ENCODE data around the gene TFR2.
A peak's percentile ranks its signal among the peaks of the same experiment; 100 is the strongest.

TFR2 gene

GRCh38 chr7:100654908-100655831 is 13.8 kb upstream of the TFR2 start:
- no peak for DNase-seq (ENCODE audit: low spot score)

DNA sequence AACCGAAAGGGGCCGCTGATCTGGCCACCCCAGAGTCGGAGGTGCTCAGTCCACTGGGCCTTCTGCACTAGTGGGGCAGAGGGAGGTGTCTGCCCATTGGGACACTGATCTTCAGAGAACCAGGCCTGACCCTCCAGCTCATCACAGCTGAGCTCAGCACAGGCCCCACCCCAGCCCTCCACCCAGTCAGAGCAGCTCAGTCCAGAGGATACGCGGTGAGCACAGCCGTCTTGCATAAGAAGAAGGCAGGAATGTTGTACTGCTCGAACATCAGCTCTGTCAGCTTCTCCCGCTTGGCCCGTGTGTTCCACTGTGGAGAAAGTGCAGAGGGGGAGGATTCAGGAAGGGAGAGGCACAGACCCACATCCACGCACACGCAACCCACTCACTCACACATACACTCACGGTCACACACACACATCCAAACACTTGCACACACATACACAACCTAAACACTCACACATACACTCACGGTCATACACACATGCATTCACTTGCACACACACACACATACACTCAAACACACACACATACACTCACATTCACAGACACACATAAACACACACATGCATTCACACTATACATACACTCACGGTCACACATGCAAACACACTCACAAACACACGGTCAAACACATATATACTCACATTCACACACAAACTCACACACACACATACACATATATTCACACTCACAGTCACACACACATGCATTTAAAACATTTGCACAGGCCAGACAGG is 8.6 kb upstream of the TFR2 start:
- no peak for DNase-seq (ENCODE audit: low spot score)

DNA sequence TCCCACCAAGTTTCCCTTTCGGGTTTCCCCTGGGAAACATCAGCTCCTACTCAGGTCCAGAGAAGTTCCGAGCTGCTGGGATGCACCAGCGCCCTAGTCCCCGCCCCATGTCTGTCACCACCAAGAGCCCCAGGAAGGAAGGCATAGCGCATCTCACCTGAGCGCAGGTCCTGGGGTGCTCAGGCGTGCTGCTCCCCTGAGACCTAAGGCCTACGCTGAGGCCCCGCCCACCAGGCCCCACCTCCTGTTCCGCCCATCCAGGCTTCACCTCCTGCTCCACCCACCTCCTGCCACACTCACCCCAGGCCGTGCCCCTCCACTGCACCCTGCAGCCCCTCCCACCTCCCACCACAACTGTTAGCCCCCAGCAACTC is 1.2 kb upstream of the TFR2 start:
- DNase-seq (ENCODE audit: low spot score), result no peak

GRCh38 chr7:100641860-100642533 is 645 bp upstream of the TFR2 start:
- no peak for DNase-seq (ENCODE audit: low spot score)

DNA sequence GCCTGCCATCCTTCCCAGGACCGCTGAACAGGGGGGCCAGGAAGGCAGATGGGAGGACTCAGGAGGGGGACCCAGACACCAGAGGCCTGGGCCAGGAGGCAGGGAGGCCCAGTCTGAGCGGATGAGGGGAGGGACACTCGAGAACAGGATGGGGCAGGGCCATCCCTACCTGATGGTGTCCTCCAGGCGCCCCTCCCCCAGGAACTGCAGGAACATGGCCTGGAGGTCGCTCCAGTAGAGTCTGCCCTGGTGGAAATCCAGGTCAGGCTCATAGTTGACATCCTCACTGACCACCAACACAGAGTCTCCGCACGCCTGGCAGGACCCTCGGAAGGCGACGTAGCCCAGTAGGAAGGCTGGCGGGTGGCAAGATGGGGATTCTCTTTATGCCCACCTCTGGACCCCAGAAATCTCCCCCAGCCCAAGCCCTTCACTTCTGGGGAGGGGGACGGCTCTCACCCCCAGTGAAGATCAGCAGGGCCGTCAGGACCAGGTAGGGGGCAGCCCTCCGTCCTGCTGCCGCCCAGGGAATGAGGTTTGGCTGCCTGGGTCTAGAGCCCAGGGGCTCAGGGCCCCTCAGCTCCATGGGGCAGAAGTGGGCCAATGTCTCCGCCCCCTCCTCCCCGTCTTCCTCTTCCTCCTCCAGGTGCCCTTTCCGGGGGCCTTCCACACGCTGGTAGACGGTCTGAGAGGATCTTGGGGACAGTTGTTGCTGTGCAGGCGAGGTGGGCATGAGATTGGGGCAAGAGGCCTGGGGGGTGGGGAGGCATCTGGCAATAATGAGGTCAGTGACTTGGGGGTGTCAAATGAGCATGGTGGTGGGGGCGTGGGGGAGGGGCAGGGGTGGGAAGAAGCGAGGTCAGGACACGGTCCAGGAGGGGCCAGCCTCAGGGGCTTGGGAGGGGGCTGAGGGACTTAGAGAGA is 573 bp downstream of the TFR2 start:
- no peak for DNase-seq (ENCODE audit: low spot score)

DNA sequence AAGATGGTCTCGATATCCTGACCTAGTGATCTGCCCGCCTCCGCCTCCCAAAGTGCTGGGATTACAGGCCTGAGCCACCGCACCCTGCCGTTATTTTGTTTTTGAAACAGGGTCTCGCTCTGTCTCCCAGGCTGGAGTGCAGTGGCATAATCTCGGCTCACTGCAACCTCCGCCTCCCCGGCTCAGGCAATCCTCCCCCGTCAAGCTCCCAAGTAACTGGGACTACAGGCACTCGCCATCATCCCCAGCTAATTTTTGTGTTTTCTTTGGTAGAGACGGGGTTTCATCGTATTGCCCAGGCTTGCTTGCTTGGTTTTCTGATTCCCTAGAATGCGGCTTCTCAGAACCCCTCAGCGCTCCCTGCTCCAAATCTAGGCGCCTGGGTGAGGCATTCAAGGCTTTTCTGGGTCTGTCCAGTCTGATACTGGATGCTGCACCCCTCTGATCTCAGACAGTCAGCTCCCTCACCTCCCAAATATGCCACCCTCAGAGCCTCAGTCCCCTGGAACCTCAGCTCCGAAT is 1.3 kb downstream of the TFR2 start:
- DNase-seq (ENCODE audit: low spot score), result no peak

DNA sequence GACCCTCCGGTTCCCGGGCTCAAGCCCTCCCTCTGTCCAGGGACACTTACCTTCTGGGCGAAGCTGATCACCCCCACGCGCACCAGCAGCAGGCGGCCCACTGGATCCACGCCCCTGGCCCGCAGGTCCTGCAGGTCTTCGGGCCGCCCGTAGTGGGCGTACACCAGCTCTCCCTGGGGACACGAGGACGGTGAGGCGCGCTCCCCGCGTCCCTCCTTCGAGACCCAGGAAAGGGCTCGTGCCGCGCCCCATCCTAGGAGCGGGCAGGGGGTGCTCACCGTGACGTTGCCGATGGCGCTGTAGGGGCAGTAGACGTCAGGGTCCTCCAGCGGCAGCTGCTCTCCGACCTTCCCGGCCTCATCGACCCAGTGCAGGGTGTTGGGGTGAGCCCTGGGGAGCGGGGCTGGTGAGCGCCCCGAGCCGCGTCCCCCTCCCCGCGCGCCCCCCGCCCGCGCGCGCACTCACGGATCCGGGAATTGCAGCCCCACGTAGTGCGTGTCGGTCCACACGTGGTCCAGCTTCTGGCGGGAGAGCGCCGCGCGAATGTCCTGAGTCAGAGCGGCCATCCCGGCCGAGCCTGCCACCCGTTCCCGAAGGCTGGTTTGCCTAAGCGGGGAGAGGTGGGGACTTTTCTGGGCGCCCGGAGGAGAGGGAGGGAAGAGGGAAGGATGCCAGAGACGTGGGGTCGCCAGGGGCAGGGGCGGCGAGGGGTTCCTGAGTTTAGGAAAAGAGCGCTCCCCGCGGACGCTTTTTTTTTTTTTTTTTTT is 8.2 kb downstream of the TFR2 start:
- DNase-seq (ENCODE audit: low spot score), result peak; percentile 73

DNA sequence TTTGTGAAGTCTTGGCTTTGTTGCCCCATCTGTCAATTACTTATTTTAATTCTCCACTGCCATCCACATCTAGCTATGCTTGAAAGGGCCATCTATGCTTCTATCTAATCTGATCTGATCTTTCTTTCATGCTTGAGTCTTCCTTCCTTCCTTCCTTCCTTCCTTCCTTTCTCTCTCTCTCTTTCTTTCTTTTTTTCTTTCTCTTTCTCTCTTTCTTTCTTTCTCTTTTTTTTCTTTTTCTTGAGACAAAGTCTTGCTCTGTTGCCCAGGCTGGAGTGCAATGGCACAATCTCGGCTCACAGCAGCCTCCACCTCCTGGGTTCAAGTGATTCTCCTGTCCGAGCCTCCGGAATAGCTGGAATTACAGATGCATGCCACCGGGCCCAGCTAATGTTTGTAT is 11.3 kb downstream of the TFR2 start:
- no peak for DNase-seq (ENCODE audit: low spot score)

DNA sequence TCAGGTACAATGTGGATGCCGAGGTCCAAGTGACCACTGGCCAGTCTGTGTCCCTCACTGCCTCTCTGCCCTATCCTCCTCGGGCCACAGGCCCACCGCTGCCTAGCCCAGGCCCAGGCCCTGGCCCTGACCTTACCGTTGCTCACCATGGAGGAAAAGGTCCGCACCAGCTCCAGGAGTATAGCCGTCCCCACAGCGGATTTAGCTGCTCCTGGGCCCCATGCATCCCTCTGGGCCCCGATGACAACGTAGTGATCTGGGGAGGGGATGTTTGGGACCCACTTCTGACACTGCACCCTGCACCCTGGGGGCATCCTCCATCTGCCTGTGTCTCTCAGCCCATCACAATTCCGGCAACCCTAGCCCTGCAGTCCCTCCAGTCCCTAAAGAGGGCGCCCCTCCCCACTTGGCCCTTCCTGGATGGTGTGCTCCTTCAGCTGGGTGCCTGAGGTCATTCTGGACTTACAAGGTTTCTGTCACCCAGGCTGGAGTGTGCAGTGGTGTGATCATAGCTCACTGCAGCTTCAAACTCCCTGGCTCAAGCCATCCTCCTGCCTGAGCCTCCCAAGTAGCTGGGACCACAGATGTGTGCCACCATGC is 12.1 kb downstream of the TFR2 start:
- DNase-seq (ENCODE audit: low spot score), result peak; percentile 80

DNA sequence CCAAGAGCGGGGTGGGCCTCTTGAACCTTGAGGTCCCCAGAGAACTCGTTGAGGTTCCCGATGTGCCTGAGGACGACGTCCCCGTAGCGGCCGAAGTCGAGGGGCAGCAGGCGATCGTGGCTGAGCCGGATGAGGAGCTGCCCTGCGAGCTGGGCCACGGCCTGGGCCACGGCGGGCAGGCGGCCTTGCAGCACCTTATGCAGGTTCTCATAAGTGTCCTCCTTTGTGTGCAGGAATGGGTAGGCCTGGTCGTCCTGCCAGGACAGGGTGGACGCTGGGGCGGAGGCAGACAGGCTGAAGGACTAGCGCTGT is 14.2 kb downstream of the TFR2 start:
- DNase-seq (ENCODE audit: low spot score), result no peak

GRCh38 chr7:100626530-100627237 is 14.7 kb downstream of the TFR2 start:
- peak; percentile 90 for DNase-seq (ENCODE audit: low spot score)

DNA sequence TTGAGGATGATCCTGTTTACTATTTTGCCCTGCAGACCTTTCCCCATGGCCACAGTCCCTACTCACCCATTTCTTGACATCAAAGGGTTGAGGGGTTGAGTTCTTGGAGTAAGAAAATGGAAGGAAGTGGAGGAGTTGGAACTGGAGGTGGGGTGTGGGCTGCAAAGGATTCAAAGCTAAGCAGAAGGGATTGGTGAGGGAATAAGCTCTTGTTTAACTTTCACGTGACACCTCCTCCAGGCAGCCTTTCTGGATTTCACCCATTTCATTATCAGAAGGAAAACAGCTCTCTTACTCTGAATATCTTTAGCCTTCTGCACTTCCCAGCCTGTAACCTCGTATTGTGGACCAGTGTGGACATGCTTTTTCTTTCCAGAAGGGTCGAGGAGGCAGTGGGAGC is 15.3 kb downstream of the TFR2 start:
- no peak for DNase-seq (ENCODE audit: low spot score)

DNA sequence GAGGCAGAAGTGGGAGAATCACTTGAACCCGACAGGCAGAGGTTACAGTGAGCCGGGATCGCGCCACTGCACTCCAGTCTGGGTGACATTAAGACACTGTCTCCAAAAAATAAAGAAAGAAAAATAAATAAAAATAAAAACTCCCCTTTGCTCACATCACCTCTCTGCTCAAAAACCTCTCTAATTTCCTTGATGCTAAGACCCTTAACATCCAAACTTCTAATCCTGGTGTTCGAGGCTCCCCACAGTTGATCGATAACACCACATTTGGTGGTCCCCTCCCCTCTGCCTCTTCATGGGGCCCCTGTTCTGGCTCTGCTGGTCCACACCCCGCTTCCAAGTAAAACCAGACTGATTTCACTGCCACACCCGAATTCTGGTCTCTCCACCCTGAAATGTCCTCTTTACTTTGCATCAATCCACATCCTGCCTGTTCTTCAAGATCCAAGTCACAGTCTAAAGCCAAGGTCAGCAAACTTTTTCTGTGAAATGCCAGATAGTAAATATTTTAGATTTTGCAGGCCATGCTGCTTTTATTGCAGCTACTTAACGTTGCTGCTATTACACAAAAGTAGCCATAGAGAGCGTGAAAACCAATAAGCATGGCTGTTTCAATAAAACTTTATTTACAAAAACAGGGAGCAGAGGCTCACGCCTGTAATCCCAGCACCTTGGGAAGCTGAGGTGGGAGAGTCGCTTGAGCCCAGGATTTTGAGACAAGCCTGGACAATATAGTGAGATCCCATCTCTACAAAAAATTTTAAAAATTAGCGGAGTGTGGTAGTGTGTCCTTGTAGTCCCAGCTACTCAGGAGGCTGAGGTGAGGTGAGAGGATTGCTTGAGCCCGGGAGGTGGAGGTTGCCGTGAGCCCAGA is 17.2 kb downstream of the TFR2 start:
- no peak for DNase-seq (ENCODE audit: low spot score)

GRCh38 chr7:100621554-100621953 is 19.8 kb downstream of the TFR2 start:
- no peak for DNase-seq (ENCODE audit: low spot score)

DNA sequence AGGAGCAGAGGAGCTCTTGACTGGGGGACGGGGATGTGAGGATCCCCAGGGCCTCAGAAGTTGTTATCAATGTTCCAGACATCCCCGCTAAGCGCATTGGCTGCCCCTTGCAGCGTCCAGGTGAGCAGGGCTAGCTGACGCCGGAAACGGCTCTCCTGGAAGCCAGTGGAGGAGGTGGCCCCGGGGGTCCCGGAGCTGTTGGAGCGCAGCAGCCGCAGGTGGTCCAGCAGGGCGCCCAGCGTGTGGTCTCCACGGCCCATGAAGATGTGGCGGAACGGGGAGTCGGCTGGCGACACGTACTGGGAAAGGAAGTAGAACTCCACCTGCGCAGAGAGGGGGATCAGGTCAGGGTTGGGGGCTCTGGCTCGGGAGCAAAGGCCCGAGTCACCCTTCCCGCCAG is 20.5 kb downstream of the TFR2 start:
- DNase-seq (ENCODE audit: low spot score), result no peak

DNA sequence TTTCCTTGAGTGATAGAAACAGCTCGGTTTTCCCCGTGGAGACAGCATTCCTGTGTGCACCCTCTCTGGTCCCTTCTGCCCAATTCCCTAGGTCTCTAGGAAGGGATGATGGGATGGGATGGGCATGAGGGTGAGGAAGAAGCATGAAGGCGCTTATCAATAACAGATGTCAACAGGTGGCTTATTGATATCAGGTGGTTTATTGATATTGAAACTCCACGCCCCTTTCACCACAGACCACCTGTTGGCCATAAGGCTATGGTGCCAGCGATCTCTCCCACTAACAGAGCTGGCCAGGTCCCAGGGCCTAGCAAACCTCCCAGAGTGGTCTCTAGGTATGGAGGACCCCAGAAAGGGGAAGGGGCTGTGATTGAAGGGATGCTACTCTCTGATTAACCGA is 21.1 kb downstream of the TFR2 start:
- DNase-seq (ENCODE audit: low spot score), result no peak

DNA sequence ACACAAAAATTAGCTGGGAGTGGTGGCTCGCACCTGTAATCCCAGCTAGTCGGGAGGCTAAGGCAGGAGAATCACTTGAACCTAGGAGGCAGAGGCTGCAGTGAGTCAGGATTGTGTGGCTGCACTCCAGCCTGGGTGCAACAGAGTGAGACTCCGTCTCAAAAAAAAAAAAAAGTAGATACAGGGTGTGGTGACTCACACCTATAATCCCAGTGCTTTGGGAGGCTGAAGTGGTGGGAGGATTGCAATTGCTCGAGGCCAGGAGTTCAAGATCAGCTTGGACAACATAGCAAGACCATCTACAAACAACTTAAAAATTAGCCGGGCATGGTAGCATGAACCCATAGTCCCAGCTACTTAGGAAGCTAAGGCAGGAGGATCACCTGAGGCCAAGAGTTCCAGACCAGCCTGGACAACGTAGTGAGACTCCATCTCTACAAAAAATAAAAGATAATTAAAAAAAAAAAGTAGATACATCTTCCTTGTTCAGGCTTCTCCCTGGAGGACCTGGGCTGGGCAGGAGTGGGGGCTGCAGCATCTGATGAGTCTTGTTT is 27.0 kb downstream of the TFR2 start:
- no peak for DNase-seq (ENCODE audit: low spot score)

DNA sequence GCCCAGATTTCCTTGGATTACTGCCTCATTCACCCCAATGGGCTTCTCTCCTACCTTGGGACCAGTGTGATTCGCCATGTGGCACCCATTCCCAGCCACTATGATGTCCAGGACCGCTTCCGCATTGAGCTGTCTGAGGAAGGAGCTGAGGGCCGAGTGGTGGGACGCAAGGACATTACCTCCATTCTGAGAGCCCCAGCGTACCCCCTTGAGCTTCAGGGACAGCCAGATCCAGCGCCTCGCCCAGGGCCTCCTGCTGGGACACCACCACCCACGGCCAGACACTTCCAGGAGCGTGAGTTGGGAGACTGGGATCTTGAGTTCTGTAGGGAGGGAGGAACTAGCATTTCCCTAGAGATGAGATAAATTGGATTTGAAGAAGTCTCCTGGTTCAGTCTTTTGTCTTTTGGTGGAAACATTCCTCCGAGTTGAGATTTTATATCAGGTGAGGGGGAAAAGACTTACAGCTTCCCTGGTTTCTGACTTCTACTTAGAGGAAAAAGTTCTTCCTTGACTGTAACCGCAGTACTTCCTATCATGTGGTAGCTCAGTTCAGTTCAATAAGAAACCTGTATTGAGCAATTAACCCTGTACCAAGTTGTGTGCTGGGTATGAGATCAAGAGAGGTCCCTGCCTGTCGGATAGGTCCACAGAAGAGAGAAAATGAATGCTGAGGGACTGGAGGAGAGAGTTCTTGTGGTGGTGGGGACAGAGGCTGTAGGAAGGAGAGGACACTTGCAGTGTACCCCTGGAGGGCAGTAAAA is 27.8 kb downstream of the TFR2 start:
- DNase-seq (ENCODE audit: low spot score), result no peak

Measured in ecto neural progenitor cell (in vitro differentiated cells).